Upper lobe of right lung (tissue), 1 donor: Measurements from ENCODE around the gene MYO1F. TPM values are rescaled to one million over a fixed set of nuclear protein-coding genes. Genes with fewer than 3 reads are reported as not detected.
"Not testable (repeated sequence)": the region's sequence is repeated elsewhere in the genome, so short reads cannot be mapped to it uniquely, and the experiment has no call there.

Experiments
- ATAC-seq: fragments of 200-7000 bp; cut with Tn5 transposase; one replicate; pipeline ENCODE4 v1.9.1; 2020; ENCODE audit warnings: mild to moderate bottlenecking, moderate library complexity
- DNase-seq: peaks from one replicate; pipeline ENCODE4 v3.0.0-alpha.2; 2020
- H3K27ac ChIP-seq: fragments of 200-600 bp; one replicate; pipeline ENCODE4 v1.8.0; 2022
- H3K27me3 ChIP-seq: fragments of 200-600 bp; one replicate; pipeline ENCODE4 v1.8.0; 2022; ENCODE audit warnings: mild to moderate bottlenecking
- H3K36me3 ChIP-seq: fragments of 200-600 bp; one replicate; pipeline ENCODE4 v1.8.0; 2022
- H3K4me1 ChIP-seq: fragments of 200-600 bp; one replicate; pipeline ENCODE4 v1.8.0; 2022
- H3K4me3 ChIP-seq: fragments of 200-600 bp; one replicate; pipeline ENCODE4 v1.8.0; 2022; ENCODE audit warnings: mild to moderate bottlenecking
- H3K9me3 ChIP-seq: fragments of 200-600 bp; one replicate; pipeline ENCODE4 v1.8.0; 2022
- intact Hi-C: fragments of 100-400 bp; cut with DNase I; formaldehyde crosslinking; loops from one replicate; pipeline ENCODE4 v1.11.0; 2022
- total RNA-seq: library from RNA; stranded (reverse); fragmentation: NEBNext Ultra II Directional; extraction: Animal tissue kit (Norgen Biotek cat#: 25700); gene quantifications from one replicate; pipeline ENCODE4 v1.2.1, GENCODE V29; 2021
- TF ChIP-seq, protein P1 (sequence below): fragments of 200-600 bp; IDR thresholded peaks from one replicate; pipeline ENCODE4 v1.8.0; 2022; ENCODE audit warnings: antibody characterized with exemption
- donor health status: DM: no; HTN: yes; CAD: no; lungs with severe emphysema.

MYO1F gene
- total RNA-seq, 1 donor from 2014 or later: 106 TPM

- H3K4me3 ChIP-seq: no peak overlapping the region
- H3K4me1 ChIP-seq: peaks cover 17% of the 10 kb centered on the region
- intact Hi-C loops: no loop called here
- TF ChIP-seq, protein P1, sequence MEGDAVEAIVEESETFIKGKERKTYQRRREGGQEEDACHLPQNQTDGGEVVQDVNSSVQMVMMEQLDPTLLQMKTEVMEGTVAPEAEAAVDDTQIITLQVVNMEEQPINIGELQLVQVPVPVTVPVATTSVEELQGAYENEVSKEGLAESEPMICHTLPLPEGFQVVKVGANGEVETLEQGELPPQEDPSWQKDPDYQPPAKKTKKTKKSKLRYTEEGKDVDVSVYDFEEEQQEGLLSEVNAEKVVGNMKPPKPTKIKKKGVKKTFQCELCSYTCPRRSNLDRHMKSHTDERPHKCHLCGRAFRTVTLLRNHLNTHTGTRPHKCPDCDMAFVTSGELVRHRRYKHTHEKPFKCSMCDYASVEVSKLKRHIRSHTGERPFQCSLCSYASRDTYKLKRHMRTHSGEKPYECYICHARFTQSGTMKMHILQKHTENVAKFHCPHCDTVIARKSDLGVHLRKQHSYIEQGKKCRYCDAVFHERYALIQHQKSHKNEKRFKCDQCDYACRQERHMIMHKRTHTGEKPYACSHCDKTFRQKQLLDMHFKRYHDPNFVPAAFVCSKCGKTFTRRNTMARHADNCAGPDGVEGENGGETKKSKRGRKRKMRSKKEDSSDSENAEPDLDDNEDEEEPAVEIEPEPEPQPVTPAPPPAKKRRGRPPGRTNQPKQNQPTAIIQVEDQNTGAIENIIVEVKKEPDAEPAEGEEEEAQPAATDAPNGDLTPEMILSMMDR: no peak
- DNase-seq: no peak
- peak overlapping the region; percentile 36 for H3K27ac ChIP-seq
- H3K9me3 ChIP-seq: no peaks in the 10 kb centered on the region
- H3K27me3 ChIP-seq: no peaks in the 10 kb centered on the region
- peak; percentile 69 for ATAC-seq
- H3K36me3 ChIP-seq: no peaks in the 10 kb centered on the region
Measured at GRCh38 chr19:8567522-8568172, 9.6 kb downstream of the MYO1F start.

- TF ChIP-seq, protein P1: no peak
- DNase-seq: no peak
- ATAC-seq: no peak
- no peak overlapping the region for H3K27ac ChIP-seq
- no peak overlapping the region for H3K4me3 ChIP-seq
- intact Hi-C loops: no loop called here
- no peaks in the 10 kb centered on the region for H3K27me3 ChIP-seq
- H3K9me3 ChIP-seq: no peaks in the 10 kb centered on the region
- H3K36me3 ChIP-seq: no peaks in the 10 kb centered on the region
- peaks cover 17% of the 10 kb centered on the region for H3K4me1 ChIP-seq
Measured at GRCh38 chr19:8566855-8567254, 10.4 kb downstream of the MYO1F start.

- intact Hi-C loops, H3K27ac ChIP-seq, H3K4me1 ChIP-seq, H3K27me3 ChIP-seq, H3K36me3 ChIP-seq, H3K9me3 ChIP-seq, H3K4me3 ChIP-seq: not testable (repeated sequence)
- DNase-seq: peak; percentile 75
- peak; percentile 26 for ATAC-seq
Measured at GRCh38 chr19:8564866-8565265, 12.4 kb downstream of the MYO1F start.

DNA sequence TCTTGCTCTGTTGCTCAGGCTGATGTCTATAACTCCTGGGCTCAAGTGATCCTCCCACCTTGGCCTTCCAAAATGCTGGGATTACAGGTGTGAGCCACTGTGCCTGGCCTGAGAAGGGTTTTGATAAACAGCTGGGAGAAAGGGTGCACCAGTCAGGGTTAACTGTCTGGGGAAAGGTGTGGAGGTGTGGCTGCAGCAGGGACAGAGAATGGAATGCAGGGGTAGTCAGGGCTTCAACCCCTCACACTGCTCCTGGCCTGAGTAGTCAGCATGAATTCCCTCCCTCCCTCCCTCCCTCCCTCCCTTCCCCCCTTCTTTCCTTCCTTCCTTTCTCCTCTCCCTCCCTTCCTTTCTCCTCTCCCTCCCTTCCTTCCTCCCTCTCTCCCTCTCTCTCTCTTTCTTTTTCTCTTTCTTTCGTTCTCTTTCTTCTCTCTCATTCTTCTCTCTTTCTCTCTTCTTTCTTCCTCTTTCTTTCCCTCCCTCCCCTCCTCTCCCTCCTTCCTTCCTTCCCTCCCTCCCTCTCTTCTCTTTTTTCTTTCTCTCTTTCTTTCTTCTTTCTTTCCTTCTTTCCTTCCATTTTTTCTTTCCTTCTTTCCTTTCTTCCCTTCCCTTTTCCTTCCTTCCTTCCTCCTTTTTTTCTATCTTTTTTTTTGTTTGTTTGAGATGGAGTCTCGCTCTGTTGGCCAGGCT, 16.0 kb downstream of the MYO1F start:
- TF ChIP-seq, protein P1: no peak
- ATAC-seq: no peak
- H3K27me3 ChIP-seq: no peaks in the 10 kb centered on the region

DNA sequence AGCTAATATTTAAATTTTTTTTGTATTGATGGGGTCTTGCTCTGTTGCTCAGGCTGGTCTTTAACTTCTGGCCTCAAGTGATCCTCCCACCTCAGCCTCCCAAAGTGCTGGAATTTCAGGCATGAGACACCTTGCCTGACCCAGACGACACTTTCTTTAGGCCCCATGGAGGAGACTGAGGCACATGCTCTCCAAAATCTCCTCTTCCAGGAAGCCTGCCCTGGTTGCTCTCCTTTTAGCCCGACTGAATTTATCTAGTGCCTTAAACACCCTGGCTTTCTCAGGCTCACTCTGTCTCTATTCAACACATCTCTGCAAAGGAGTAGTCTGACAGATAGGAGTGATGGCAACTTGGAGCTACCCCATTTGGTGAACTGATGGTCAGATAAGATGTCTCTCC, 18.9 kb downstream of the MYO1F start:
- TF ChIP-seq, protein P1: no peak
- no peak overlapping the region for H3K4me3 ChIP-seq

More for the DNA sequence above, 16.0 kb downstream of the MYO1F start:
- intact Hi-C loops: no loop called here
- Histone ChIP-seq H3K9me3 (no peaks in the 10 kb centered on the region), H3K4me3 (no peak overlapping the region), H3K4me1 (no peaks in the 10 kb centered on the region), H3K27ac (no peak overlapping the region), H3K36me3 (no peaks in the 10 kb centered on the region)
- DNase-seq: no peak

DNA sequence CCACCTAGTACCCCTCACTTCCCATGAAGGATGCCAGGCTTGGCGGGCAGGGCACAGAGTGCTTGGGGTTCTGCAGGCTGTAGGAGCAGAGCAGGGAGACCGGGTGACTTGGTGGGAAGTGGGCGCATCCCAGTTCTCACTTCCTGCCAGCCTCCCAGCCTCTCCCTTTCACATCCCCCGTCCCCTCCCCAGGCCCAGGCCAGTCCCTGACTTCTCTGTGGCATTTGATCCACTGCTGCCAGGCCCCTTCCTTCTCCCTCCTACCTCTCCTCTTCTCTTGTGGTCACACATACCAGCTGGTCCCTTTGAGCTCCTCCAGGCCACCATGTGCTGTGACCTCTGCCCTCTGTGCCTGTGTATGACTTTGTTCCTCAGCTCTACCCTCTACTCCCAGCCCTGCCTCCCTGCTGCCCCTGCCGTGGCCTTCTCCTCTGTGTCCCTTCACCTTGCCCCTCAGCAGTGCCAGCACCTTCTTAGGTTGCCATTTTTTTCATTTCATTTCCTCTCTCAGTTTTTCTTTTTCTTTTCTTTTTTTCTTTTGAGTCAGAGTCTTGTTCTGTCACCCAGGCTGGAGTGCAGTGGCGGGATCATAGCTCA, 19.5 kb downstream of the MYO1F start:
- Histone ChIP-seq H3K9me3 (no peaks in the 10 kb centered on the region), H3K4me1 (no peaks in the 10 kb centered on the region), H3K36me3 (peaks cover 8% of the 10 kb centered on the region), H3K4me3 (no peak overlapping the region), H3K27ac (no peak overlapping the region), H3K27me3 (no peaks in the 10 kb centered on the region)
- DNase-seq: peak; percentile 69
- TF ChIP-seq, protein P1: no peak
- ATAC-seq: peak; percentile 83
- intact Hi-C loops: no loop called here

More for the DNA sequence above, 18.9 kb downstream of the MYO1F start:
- H3K4me1 ChIP-seq: no peaks in the 10 kb centered on the region
- H3K36me3 ChIP-seq: peaks cover 2% of the 10 kb centered on the region
- no peaks in the 10 kb centered on the region for H3K27me3 ChIP-seq
- H3K27ac ChIP-seq: no peak overlapping the region
- intact Hi-C loops: no loop called here
- DNase-seq (no peak), ATAC-seq (no peak)
- no peaks in the 10 kb centered on the region for H3K9me3 ChIP-seq

GRCh38 chr19:8553729-8554128, 23.5 kb downstream of the MYO1F start:
- H3K27me3 ChIP-seq, H3K9me3 ChIP-seq, H3K4me3 ChIP-seq, intact Hi-C loops, DNase-seq, ATAC-seq, H3K4me1 ChIP-seq, H3K27ac ChIP-seq: not testable (repeated sequence)
- H3K36me3 ChIP-seq: peaks cover 12% of the 10 kb centered on the region
